T-helper 22 cell (primary cell): ENCODE results near the gene SPEN.
"Not testable (repeated sequence)": the region's sequence is repeated elsewhere in the genome, so short reads cannot be mapped to it uniquely, and the experiment has no call there.

ENCODE experiments used
- DNase-seq: peaks from one replicate; pipeline ENCODE4 v3.0.0-alpha.2; 2020; ENCODE audit warnings: low read depth

The SPEN gene

DNA sequence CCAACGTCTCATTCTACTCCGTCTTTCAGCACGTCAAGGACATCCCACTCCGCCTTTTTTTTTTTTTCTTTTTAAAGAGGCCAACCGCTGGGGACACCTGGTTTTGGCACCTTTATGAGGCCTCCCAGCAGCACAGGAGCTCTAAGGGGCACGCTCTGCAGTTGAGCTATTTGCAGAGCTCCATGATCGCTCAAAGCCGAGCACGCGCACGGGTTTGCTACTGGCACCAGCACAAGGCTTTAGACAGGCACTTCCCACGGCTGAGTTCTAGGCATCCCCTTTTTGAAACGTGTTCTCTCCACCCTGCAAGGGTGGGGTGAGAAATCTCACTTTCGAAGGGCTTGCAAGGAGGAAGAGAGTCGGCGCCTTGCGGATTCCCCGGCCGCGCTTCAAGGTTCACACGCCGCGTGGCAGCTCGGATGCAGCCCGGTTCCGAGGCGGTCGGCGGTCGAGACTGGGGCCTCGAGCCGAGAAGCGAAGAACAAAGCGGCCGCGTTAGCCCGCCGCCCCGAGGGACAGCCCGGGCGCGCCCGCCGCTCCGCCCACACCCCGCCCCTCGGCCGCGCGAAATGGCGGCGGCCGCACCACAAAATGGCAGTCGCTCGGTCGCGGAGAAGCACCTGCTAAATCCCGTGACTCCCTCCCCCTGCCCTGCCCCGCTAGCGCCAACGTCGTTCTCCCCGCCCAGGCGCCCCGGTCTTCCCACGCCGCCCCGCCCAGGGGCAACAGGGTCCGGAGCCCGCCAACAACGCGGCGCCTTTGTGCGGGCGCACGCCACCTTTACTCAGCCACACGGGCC, 12.9 kb upstream of the SPEN start:
- DNase-seq = peak; percentile 80

GRCh38 chr1:15835205-15835740, 12.2 kb upstream of the SPEN start:
- peak; percentile 5 for DNase-seq

DNA sequence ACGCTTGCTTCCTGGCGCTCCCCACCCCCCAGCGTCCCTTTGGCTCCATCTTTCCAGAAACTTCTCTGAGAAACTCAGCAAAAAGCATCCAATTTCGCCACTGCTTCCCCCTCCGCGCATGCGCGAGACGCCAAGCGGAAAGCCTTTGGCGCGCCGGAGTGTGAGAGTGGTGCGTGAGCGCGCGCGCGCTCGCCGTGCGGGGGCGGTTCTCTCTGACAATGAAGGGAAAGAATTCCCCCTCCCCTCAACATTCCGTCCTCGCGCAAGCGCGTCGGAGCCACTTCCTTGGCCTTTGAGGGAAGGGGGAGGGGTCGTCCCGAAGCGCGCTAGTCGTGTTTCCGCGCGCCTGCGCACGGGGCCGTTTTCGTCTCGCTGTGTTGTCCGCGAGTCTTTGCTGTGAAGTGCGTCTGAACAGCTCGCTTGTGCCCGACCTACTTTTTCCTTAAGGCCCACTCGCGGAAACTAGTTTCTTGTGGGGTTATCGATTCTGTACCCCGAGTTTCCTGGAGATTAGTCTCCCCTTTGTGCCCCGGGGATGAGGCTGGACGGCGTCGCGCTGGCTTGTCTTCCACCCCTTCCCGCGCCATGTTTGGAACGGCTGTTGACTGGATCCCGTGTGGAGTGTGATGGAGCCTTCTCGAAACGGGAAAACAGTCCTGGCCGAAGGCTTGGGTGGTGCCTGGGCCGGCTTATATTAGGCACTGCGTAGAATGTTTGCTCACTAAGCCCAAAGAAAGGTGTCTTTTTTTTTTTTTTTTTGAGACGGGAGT, 11.6 kb upstream of the SPEN start:
- peak; percentile 98 for DNase-seq

GRCh38 chr1:15836511-15836771, 11.1 kb upstream of the SPEN start:
- not testable (repeated sequence) for DNase-seq

- DNase-seq = peak; percentile 24
Observed at GRCh38 chr1:15836772-15837669, 10.5 kb upstream of the SPEN start.

DNA sequence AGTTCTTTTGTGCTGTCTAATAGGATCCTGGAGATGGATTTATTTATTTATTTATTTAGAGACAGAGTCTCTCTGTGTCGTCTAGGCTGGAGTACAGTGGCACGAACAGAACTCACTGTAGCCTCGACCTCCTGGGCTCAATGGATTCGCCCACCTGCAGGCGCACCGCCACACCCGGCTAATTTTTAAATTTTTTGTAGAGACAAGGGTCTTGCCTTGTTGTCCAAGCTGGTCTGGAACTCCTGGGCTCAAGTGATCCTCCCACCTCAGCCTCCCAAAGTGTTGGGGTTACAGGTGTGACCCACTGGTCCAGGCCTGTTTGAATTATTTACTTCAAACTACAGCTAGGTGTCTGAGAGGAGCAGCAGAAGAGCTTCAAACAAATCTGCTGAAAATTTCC, 9.6 kb upstream of the SPEN start:
- DNase-seq = no peak

DNA sequence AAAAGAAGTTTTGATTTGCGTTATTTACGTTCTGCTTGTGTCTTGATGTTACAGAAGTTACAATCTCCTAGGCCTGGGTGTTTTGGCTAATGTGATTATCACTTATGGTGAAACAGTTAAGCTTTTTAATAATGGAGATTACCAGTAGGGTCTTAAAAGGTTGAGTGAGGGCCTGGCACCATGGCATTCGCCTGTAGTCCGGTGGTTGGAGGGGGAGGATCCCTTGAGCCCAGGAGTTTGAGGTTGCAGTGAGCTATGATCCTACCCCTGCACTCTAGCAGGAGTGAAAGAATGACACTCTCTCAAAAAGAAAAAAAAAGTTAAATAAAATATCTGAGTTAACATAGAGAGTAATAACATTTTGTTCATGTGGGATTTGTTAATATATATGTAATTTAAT, 8.8 kb upstream of the SPEN start:
- no peak for DNase-seq

- no peak for DNase-seq
Observed at GRCh38 chr1:15843826-15844572, 3.5 kb upstream of the SPEN start.

DNA sequence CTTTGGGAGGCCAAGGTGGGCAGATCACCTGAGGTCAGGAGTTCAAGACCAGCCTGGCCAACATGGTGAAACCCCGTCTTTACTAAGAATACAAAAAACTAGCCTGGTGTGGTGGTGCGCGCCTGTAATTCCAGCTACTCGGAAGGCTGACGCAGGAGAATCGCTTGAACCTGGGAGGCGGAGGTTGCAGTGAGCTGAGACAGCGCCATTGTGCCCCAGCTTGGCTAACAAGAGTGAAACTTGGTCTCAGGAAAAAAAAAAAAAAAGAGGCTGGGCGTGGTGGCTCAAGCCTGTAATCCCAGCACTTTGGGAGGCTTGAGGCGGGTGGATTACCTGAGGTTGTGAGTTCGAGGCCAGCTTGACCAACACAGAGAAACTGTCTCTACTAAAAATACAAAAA, 1.5 kb upstream of the SPEN start:
- not testable (repeated sequence) for DNase-seq

- no peak for DNase-seq
Observed at GRCh38 chr1:15847893-15848142, 311 bp downstream of the SPEN start.

DNA sequence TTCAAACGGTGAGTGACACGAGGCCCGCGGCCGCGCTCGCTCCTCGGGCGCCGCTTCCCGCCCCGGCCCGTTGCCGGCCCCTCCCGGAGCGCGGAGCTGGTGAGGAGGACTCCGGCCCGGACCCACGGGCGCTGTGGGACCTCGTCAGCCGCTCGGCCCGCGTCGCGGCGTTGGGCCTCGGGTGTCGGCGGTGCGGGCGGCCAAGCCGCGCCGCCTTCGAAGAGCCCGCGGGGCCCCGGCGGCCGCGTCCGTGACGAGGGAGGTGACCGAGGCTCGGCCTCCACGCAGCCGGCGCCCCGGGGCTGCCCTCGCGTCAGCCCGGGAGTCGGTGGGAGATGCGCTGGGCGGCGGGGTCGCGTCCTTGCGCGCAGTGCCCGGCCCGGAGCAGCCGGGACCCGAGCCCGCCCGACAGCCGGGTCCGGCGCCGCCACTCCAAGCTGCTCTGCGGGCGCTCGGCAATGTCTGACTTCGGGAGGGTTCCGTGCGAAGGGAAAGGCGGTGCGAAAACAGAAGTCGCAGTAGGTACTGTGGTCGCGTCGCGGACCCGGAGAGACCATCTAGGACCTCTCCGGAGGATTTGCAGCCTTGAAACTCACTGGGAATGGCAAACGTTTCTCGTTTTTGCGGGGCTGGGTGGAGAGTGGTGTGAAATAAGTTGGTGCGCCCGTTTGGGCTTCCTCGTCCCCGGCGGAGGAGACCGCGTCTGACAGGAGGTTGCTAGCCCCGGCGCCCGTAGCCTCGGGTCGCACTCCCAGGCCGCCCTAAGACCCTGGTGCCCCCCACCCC, 829 bp downstream of the SPEN start:
- DNase-seq = peak; percentile 5

GRCh38 chr1:15848929-15849774, 1.6 kb downstream of the SPEN start:
- DNase-seq = peak; percentile 54

- DNase-seq = no peak
Observed at GRCh38 chr1:15849775-15850324, 2.3 kb downstream of the SPEN start.

DNA sequence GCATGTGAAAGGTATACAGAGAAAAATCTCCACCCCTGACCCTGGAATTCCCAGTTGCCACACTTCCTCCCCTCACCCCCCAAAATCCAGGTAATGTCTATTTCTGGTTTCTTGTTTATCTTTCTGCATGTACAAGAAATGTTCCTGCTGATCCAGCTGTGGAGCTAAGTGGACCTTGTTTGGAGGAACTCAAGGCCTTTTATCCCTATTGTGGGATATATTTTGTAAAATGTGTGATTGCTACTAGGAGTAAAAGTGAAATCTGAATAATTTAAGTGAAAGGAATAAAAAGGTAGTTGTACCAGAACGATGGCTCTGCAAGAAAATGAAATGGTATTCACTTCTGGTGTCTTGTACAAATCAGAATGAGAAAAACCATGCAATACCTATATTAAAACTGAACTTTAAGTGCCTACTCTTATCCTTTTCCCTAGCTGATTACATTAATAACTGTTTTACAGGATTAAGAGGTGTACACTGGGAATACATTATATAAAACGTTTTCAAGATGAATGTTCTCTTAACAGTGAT, 3.0 kb downstream of the SPEN start:
- no peak for DNase-seq

- no peak for DNase-seq
Observed at GRCh38 chr1:15851210-15852035, 3.9 kb downstream of the SPEN start.

DNA sequence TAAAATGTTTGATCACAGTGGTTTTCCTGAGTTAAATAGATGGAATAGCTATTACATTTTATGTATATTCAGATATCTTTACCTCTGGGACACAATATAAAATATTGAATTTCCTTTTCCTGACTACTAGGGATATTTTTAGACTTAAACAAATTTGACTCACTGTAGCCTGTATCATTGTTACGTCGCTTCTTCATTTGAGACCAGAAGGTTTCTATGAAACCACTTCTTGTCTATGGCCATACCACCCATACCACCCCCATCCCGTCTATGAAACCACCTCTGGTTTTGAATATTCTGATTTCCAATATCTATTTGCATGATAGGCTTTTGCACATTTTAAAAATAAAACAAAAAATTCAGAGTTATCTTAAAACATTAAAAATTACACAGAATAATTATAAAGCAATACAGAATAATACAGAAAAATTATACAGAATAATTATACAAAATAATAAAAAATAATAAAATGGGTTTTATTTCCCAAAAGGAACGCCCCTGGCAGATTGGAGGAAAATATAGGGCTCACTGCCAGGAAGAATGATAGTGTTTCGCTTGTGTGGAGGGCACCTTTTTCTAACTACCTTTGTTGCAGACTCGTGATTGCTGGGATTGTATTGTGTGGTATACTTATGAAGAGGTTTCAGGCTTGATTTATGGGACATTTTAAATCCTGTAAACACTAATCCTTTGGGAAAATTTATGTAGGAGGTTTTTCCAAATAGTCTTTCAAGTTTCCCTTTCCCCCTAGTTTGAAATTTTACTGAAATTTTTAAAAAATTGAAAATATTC, 4.7 kb downstream of the SPEN start:
- DNase-seq = no peak

DNA sequence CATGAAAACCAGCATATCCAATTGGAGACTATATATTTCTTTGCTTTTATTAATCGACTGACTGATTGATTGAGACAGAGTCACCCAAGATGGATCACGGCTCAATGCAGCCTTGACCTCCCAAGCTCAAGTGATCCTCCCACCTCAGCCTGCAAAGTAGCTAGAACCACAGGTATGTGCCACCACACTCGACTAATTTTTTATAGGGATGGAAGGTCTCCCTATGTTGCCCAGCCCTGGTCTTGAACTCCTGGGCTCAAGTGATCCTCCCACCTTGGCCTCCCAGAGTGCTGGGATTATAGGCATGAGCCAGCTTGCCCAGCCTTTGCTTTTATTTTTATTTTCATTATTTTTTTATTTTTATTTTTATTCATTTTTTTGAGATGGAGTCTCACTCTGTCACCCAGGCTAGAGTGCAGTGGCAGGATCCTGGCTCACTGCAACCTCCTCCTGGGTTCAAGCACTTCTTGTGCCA, 5.4 kb downstream of the SPEN start:
- no peak for DNase-seq

DNA sequence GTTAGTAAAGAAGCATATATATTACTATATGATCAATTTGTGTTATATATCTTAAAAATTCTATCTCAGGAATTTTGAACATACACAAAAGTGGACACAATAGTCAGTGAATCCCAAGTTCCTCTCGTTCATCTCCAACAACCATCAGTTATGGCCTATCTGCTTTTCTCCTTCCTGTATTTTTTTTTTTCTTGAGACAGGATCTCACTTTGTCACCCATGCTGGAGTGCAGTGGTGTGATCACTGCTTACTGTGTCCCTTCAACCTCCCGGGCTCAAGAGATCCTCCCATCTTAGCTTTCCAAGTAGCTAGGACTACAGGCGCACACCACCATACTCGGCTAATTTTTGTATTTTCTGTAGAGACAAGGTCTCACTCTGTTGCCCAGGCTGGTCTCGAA, 9.4 kb downstream of the SPEN start:
- DNase-seq = no peak
